Esophagus muscularis mucosa (tissue), 4 donors: Measurements from ENCODE around the gene ZNF2. TPM values are rescaled to one million over a fixed set of nuclear protein-coding genes. Genes with fewer than 3 reads are reported as not detected.
A peak's percentile ranks its signal among the peaks of the same experiment; 100 is the strongest.

Experiments
- DNase-seq: peaks from one replicate; pipeline ENCODE4 v3.0.0-alpha.2; 2017; ENCODE audit errors: extremely low spot score
- H3K27ac ChIP-seq, 4 donors: fragments of 200-600 bp; sonication (generic); replicated peaks in 1 of 4; 1 replicate in 3 of 4; 2 replicates in 1 of 4; pipeline ENCODE4 v1.5.1; 2016 to 2019; ENCODE audit warnings: mild to moderate bottlenecking in 1 of 4
- H3K27me3 ChIP-seq, 4 donors: fragments of 200-600 bp; sonication (generic); one replicate each; pipeline versions ENCODE4 v1.5.1 to v1.6.0; 2016 to 2019
- H3K36me3 ChIP-seq, 4 donors: fragments of 200-600 bp; sonication (generic); one replicate each; pipeline ENCODE4 v1.5.1; 2016 to 2019
- H3K4me1 ChIP-seq, 4 donors: fragments of 200-600 bp; sonication (generic); one replicate each; pipeline ENCODE4 v1.5.1; 2016 to 2019
- H3K4me3 ChIP-seq, 4 donors: fragments of 200-600 bp; sonication (generic); 1 replicate in 2 of 4; 2 replicates in 2 of 4; pipeline ENCODE4 v1.5.1; 2016 to 2019; ENCODE audit warnings: mild to moderate bottlenecking in 4 of 4, moderate library complexity in 1 of 4
- H3K9me3 ChIP-seq, 4 donors: fragments of 200-600 bp; sonication (generic); 1 replicate in 3 of 4; 2 replicates in 1 of 4; pipeline ENCODE4 v1.5.1; 2016 to 2019
- EP300 ChIP-seq: sonication (generic); formaldehyde crosslinking; IDR thresholded peaks from one replicate; pipeline ENCODE4 v1.6.1; 2017; ENCODE audit warnings: antibody characterized with exemption
- POLR2A ChIP-seq: fragments of 450-650 bp; IDR thresholded peaks from one replicate; pipeline ENCODE4 v1.6.1; 2017; ENCODE audit warnings: antibody characterized with exemption, moderate library complexity, mild to moderate bottlenecking, low read depth
- POLR2AphosphoS5 ChIP-seq, 2 donors: sonication (generic); formaldehyde crosslinking; IDR thresholded peaks; one replicate each; pipeline ENCODE4 v1.6.1; 2017; ENCODE audit warnings: antibody characterized with exemption in 2 of 2
- WGBS: methylation state at CpG from one replicate; pipeline ENCODE4 v1.1.5; 2018; 5-methylcytosine and 5-hydroxymethylcytosine counted together
- intact Hi-C: fragments of 100-400 bp; cut with DNase I; formaldehyde crosslinking; loops from one replicate; pipeline ENCODE4 v1.15.1; 2023
- total RNA-seq, 4 donors: library from RNA; depleted of rRNA; stranded (reverse); fragments of >200 nt; gene quantifications; one replicate each; pipeline versions ENCODE4 v1.1.0 to v1.2.1, GENCODE V29; 2016
- TF ChIP-seq, protein P1 (sequence below), 3 experiments: fragments of 200-600 bp in 2 of 3; fragments of 450-650 bp in 1 of 3; sonication (generic) in 2 of 3; IDR thresholded peaks; one replicate each; pipeline ENCODE4 v1.5.1; 2017 to 2019; ENCODE audit warnings: antibody characterized with exemption in 3 of 3, mild to moderate bottlenecking in 2 of 3, moderate library complexity in 1 of 3

ZNF2 gene
- total RNA-seq: 1 to 10 TPM; 3.5 to 6.9 (median 6.5) TPM

DNA sequence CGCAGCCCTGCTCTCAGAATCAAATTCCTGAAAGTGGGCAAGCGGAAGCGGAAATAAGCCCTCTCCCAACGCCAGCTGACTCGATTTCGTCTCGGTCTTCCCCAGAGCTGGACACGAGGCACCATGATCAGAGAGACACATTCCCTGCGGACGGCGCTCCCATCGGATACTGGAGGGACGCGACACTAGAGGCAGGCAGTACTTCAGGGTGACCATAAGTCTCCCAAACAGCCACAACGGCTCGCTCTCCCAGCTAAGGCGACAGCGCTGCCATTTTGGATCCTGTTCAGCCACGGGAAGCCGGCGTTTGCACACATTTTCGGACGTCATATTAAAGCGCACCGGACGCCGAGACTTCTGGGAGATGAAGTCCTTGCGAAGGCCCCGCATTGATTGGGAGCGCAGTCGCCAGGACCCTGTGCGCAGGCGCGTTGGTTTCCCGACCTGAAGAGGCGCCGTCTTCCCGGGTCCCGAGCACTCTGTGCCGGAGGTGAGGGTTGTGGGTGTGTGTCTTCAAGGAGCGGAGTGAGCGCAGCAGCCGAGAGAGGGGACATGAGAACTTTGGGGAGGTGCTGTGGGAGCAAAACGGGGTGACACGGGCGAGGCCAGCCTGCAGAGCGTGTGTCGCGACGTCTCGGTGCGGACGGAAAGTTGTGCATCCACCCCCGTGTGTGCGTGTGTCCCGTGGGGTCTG is at the start of gene ZNF2:
TSS of gene ZNF2 (plus strand) at position 439 of the 694 bp plus-strand sequence. CDS start 10,418 bp downstream, outside the sequence.
- Histone ChIP-seq H3K27me3 (no peaks in the 10 kb centered on the region), H3K4me1 (peaks cover 21 to 29% (median 25%) of the 10 kb centered on the region in 4 donors), H3K9me3 (no peaks in the 10 kb centered on the region), H3K27ac (peak within 1 kb of the TSS; percentile 92 to 94 (median 92)), H3K4me3 (peak within 1 kb of the TSS; percentile 65 to 86 (median 71)), H3K36me3 (no peaks in the 10 kb centered on the region)
- peak; percentile 99 for DNase-seq
- intact Hi-C loops: loop anchor here (5.0 kb wide), 1 partner anchor 42 kb away; the partner anchor contains the start of gene ZNF892
- 1% methylated on average over 14 of the region's 56 CpGs for WGBS
- TF ChIP-seq POLR2A: no peak
- TF ChIP-seq, protein P1, sequence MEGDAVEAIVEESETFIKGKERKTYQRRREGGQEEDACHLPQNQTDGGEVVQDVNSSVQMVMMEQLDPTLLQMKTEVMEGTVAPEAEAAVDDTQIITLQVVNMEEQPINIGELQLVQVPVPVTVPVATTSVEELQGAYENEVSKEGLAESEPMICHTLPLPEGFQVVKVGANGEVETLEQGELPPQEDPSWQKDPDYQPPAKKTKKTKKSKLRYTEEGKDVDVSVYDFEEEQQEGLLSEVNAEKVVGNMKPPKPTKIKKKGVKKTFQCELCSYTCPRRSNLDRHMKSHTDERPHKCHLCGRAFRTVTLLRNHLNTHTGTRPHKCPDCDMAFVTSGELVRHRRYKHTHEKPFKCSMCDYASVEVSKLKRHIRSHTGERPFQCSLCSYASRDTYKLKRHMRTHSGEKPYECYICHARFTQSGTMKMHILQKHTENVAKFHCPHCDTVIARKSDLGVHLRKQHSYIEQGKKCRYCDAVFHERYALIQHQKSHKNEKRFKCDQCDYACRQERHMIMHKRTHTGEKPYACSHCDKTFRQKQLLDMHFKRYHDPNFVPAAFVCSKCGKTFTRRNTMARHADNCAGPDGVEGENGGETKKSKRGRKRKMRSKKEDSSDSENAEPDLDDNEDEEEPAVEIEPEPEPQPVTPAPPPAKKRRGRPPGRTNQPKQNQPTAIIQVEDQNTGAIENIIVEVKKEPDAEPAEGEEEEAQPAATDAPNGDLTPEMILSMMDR (IDR thresholded peaks at IDR 0.05): peak in 1 of 3 experiments; percentile 24
- TF ChIP-seq POLR2AphosphoS5 (IDR thresholded peaks at IDR 0.05): peak; percentile 91 to 94

DNA sequence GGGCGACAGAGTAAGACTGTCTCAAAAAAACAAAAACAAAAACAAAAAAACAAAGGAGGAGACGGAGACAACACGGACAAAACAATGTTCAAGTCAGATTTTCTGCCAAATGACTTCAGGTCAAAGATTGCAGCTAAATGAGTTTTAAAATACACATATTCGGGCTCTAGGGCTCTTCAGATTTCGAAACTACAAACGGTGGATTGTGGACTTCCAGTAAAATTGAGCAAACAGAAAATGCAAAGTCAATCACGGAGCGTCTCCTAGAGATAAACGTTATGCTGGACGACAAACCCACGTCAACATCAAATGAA is 44.6 kb upstream of the ZNF2 start:
- H3K4me3 ChIP-seq: peak overlapping the region; percentile 78 to 97 (median 93)
- H3K4me1 ChIP-seq: peaks cover 19 to 41% (median 40%) of the 10 kb centered on the region in 4 donors
- 2% methylated on average over 11 of the region's 11 CpGs for WGBS
- TF ChIP-seq EP300: no peak
- no peak for TF ChIP-seq POLR2A
- no peak for TF ChIP-seq POLR2AphosphoS5 (IDR thresholded peaks at IDR 0.05)
- TF ChIP-seq, protein P1 (IDR thresholded peaks at IDR 0.05): no peak
- H3K36me3 ChIP-seq: peaks cover 0 to 17% (median 9%) of the 10 kb centered on the region in 4 donors
- H3K27ac ChIP-seq: peak overlapping the region; percentile 89 to 96 (median 92)
- H3K27me3 ChIP-seq: no peaks in the 10 kb centered on the region
- intact Hi-C loops: loop anchor here (5.0 kb wide), 1 partner anchor 86 kb away; the partner anchor contains the start of gene ZNF892
- no peak for DNase-seq
- no peaks in the 10 kb centered on the region for H3K9me3 ChIP-seq

DNA sequence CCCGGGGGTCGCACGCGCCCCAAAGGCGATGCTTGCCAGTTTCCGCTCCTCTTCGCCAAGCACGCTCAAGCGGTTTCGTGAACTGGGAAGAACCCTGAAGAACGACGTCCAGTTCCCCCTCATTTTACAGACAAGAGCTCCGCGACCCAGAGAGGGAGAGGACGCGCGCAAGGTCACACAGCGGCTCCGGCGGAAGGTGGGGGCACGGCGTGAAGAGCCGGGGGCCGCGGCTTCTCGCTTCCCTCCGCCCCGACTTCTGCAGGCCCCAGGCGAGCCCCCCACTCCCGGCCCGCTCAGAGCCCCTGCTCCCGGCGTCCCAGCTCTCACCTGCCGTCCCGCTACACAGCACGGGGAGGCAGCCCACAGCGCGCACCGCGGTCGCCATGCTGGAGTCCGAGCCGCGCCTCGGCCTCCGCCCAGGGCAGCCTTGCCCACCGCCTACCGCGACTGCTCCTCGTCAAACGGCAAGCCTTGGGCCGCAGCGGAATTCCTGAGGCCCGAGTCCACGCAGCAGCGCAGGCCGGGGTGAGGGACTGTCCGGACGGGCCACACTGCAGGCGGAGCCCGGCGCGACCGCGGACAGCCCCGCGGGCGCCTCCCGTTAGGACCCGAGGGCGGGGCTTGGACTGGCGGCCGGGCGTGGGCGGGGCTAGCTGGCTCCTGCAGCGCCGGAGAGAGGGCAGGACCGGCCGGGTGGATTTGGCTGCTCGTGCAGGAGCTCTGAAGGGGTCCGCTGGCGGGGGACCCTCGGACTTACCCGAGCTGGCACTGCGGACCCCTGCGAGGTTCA is 44.0 kb upstream of the ZNF2 start, which contains the start of gene MRPS5:
TSS of gene MRPS5 (minus strand) at position 402 of the 790 bp plus-strand sequence. CDS start at position 385, 17 bp downstream.
- TF ChIP-seq EP300: no peak
- TF ChIP-seq, protein P1 (IDR thresholded peaks at IDR 0.05): peak in 1 of 3 experiments; percentile 29
- TF ChIP-seq POLR2A: peak; percentile 3
- TF ChIP-seq POLR2AphosphoS5 (IDR thresholded peaks at IDR 0.05): peak; percentile 65 to 80
- peaks cover 19 to 41% (median 39%) of the 10 kb centered on the region in 4 donors for H3K4me1 ChIP-seq
- H3K9me3 ChIP-seq: no peaks in the 10 kb centered on the region
- peak within 1 kb of the TSS; percentile 78 to 97 (median 93) for H3K4me3 ChIP-seq
- peak; percentile 93 for DNase-seq
- intact Hi-C loops: loop anchor here (2.0 to 5.0 kb wide), 2 partner anchors 37 to 86 kb away; partner anchors contain the start of genes ZNF514 and ZNF892
- peaks cover 0 to 12% (median 7%) of the 10 kb centered on the region in 4 donors for H3K36me3 ChIP-seq
- peak within 1 kb of the TSS; percentile 89 to 96 (median 92) for H3K27ac ChIP-seq
- WGBS: 1% methylated on average over 23 of the region's 86 CpGs
- H3K27me3 ChIP-seq: no peaks in the 10 kb centered on the region

DNA sequence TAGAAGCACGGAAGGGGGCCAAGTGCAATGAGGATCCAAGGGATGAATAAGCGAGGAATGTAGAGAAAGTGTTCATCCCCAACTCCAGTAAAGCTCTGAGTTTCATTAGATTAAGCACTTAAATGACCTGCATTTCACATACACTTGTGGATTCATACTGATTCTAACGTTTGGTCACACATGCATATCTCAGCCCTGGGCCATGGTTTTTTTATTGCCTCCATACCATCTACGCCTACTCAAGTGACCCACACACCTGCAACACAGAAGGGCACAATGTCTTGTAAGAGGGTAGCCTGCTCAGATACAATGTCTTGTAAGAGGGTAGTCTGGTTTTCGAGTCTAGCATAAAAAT is 43.4 kb upstream of the ZNF2 start:
- TF ChIP-seq, protein P1 (IDR thresholded peaks at IDR 0.05): no peak
- TF ChIP-seq EP300 (no peak), POLR2AphosphoS5 (IDR thresholded peaks at IDR 0.05) (no peak), POLR2A (no peak)
- no peak for DNase-seq
- H3K36me3 ChIP-seq: peaks cover 0 to 6% (median 2%) of the 10 kb centered on the region in 4 donors
- no peaks in the 10 kb centered on the region for H3K9me3 ChIP-seq
- intact Hi-C loops: loop anchor here (2.0 to 5.0 kb wide), 2 partner anchors 37 to 85 kb away; partner anchors contain the start of genes ZNF514 and ZNF892
- H3K4me1 ChIP-seq: peaks cover 19 to 41% (median 38%) of the 10 kb centered on the region in 4 donors
- no peaks in the 10 kb centered on the region for H3K27me3 ChIP-seq
- H3K4me3 ChIP-seq: peak overlapping the region; percentile 78 to 97 (median 93)
- WGBS: 36% methylated on average over 3 of the region's 5 CpGs
- H3K27ac ChIP-seq: peak overlapping the region; percentile 89 to 96 (median 92)
